ENCODE measurements around the gene LMTK3.
"Not testable (repeated sequence)": the region's sequence is repeated elsewhere in the genome, so short reads cannot be mapped to it uniquely, and the experiment has no call there.

The LMTK3 gene

DNA sequence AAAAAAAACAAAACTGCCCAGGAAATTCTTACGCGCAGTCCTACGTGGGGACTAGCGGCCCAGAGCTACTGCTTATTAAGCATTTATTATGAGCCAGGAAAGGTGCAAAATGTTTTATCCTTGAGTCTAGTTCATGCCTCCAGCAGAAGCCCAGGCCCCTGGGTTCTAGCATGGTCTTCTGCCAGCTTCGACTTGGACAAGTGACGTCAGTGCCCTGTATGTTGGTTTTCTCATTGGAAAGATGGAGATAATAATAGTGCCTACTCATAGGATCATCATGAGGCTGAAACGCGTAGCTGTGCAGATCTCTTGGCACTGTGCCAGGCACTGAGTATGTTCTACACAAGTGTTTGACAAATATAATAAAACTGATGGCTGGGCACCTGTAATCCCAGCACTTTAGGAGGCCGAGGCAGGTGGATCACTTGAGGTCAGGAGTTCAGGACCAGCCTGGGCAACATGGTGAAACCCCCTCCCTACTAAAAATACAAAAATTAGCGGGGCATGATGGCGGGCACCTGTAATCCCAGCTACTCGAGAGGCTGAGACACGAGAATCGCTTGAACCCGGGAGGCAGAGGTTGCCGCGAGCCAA lies 28.0 kb upstream of the LMTK3 start:
- DNase-seq (ENCODE audit: low read depth in 2 of 2): no peak

DNA sequence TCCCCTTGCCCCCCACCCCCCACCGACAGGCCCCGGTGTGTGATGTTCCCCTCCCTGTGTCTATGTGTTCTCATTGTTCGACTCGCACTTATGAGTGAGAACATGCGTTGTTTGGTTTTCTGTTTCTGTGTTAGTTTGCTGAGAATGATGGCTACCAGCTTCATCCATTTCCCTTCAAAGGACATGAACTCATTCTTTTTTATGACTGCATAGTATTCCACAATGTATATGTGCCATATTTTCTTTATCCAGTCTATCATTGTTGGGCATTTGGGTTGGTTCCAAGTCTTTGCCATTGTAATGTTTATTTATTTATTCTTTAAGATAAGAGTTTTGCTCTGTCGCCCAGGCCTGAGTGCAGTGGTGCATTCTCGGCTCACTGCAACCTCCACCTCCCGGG lies 26.4 kb upstream of the LMTK3 start:
- DNase-seq (ENCODE audit: low read depth in 2 of 2): not testable (repeated sequence)

DNA sequence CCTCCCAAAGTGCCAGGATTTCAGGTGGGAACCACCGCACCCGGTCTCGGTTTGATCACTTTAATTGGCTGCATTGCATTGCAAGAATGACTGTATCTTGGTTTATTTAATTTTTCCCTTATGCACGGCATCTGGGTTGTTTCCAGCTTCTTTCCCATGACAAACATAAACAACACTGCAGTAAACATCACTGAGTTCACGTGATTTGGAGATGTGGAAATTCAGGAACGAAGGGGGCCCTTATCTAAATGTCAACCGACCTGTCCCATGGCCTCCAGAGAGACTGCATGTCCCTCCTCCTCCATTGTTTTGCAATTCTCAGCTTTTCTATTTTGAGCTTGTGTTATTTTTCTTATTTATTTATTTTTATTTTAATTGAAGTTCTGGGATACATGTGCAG lies 25.9 kb upstream of the LMTK3 start:
- no peak for DNase-seq (ENCODE audit: low read depth in 2 of 2)

DNA sequence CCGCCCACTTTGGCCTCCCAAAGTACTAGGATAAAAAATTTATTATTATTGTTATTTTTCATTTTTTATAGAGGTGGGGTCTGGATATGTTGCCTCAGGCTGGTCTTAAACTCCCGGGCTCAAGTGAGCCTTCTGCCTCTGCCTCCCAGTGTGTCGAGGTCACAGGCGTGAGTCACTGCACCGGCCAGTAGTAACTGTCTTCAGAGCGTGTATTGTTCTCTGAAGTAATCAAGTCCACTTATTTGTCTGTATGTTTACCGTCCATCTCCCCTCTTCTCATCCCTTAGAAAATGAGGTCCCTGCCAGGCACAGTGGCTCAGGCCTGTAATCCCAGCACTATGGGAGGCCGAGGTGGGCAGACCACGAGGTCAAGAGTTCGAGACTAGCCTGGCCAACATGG lies 22.1 kb upstream of the LMTK3 start:
- no peak for DNase-seq (ENCODE audit: low read depth in 2 of 2)

DNA sequence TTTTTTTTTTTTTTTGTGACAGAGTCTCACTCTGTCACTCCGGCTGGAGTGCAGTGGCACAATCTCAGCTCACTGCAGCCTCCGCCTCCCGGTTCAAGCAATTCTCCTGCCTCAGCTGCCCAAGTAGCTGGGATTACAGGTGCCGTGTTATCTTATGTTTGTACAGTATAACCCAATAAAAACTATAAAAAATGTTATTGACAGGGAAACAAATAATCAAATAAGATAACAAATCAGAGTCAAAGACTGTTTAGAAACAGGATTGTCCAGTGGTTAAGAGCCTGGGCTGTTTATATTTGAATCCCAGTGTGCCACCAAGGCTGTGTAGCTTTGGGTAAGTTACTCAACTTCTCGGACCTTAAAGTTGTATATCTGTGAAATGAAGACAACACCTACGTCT lies 19.1 kb upstream of the LMTK3 start:
- no peak for DNase-seq (ENCODE audit: low read depth in 2 of 2)

DNA sequence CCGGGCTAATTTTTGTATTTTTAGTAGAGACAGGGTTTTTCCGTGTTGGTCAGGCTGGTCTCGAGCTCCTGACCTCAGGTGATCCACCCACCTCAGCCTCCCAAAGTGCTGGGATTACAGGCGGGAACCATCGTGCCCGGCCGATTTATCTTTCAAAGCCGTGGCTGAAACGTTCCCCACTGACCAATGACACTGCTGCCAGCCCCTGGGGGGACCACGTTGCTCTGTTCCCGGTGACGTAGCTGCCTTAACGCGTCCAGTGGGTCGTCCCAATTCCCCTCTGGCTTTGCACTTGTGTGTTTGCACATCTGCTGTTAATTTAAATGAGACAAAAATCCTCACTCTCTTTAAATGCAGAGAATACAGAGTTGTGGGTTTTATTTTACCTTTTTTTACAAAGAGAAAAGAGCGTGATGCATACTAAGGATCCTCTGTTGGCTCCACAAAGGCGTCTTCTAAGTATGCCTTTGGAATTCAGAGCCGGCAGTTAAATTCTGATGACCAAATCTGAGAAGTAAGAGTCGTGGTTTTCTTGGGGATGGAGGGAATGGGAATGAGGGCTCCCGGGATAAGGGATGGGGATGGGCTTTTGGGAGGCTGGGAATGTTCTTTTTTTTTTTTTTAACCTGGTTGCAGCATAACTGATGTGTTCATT lies 18.6 kb upstream of the LMTK3 start:
- no peak for DNase-seq (ENCODE audit: low read depth in 2 of 2)

DNA sequence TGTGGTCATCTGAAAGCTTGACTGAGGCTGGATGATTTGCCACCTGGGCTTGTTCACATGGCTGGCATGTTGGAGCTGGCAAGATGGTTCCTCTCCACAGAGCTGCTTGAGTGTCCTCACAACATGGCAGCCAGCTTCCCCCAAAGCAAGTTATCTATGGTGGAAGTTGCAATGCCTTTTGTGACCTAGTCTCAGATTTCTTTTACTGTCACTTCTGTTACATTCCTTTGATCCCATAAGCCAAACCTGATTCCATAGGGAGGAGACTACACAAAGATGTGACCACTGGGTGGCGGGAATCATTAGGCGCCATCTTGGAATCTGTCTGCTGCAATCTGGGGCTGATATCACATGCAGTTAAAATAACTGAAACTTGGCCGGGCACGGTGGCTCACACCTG lies 17.5 kb upstream of the LMTK3 start:
- DNase-seq (ENCODE audit: low read depth in 2 of 2): no peak

DNA sequence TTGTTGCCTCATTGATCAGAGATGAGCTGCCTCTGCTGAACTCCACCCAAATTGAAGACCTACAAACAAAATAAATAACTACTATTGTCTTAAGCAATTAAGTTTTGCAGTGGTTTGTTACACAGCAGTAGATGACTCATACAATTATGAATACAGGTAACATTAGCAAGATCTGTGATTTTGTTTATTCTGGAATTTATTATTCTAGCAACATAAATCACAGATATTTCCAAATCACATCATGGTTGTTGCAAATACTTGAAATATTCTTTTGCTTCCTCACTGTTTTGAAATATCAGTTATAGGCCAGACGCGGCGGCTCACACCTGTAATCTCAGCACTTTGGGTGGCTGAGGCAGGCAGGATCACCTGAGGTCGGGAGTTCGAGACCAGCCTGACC lies 13.1 kb upstream of the LMTK3 start:
- DNase-seq (ENCODE audit: low read depth in 2 of 2): no peak

DNA sequence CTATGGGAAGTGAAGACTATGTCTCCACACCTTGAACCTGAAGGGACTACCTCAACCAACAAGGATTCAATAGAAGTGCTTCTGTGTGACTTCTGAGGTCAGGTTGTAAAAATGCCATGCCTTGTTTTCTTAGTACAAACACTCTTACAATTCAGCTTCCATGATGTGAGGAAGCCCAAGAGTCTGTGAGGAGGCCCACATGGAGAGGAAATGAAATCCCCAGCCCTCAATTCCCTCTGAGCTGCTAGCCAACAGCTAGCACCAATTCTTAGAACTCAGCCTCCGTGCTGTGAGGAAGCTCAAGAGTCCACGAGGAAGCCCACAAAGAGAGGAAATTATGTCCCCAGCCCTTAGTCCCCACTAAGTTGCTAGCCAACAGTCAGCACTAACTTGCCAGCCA lies 12.6 kb upstream of the LMTK3 start:
- DNase-seq (ENCODE audit: low read depth in 2 of 2): no peak

DNA sequence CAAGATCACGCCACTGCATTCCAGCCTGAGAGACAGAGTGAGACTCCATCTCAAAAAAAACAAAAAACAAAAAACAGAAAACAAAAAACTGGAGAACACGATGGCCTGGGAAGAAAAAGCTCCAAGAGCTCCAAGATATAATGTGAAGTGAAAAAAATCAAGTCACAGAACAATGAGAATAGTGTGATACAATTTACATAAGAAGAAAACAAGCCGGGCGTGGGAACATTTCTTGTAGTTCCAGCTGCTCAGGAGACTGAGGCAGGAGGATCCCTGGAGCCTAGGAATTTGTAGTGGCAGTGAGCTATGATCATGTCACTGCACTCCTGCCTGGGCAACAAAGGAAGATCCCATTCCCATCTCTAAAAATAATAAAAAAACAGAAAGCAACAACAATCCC lies 8.5 kb upstream of the LMTK3 start:
- no peak for DNase-seq (ENCODE audit: low read depth in 2 of 2)

DNA sequence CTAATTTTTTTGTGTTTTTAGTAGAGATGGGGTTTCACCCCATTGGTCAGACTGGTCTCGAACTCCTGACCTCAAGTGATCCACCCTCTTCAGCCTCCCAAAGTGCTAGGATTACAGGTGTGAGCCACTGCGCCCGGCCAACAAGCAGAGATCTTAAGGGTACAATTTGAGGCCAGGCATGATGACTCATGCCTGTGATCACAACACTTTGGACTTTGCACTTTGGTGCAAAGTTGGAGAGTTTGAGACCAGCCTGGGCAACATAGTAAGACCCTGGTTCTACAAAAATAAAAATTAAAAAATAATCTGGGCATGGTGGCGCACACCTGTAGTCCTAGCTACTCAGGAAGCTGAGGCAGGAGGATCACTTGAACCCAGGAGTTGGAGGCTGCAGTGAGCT lies 7.8 kb upstream of the LMTK3 start:
- not testable (repeated sequence) for DNase-seq (ENCODE audit: low read depth in 2 of 2)

DNA sequence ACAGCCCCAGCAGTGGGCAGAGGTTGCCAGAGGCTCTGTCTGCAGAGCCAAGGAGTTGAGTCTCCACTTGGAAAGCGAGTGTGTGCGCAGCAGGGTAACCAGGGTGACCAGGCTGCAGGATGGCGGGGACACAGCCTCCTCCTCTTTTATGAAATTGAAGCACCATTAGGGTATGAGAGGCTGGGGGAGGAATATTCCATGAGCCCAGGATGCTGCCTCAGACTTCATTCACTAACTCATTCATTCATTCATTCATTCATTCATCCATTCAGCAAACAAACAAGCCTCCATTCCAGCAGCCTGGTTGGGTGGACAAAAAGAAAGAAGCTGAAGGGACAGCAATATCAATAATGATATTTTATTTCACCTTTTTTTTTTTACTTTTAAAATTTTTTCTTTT lies 6.6 kb upstream of the LMTK3 start:
- no peak for DNase-seq (ENCODE audit: low read depth in 2 of 2)

DNA sequence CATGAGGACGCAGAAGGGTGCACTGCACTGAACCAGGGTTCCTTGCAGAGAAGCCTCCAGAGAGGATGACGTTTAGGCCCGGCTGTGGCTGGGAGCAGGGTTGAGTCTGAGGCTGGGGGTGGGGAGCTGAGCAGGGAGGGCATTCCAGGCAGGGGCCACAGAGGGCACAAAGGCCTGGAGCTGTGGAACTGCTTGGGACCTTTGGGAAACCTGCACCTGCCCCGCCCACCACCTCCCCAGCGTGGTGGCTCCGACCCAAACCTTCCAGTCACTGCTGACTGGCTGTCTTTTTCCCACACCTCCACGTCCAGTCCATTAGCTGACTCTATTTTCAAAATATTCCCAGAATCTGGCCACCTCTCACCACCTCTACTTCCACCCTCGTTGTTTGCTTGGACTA lies 4.9 kb upstream of the LMTK3 start:
- no peak for DNase-seq (ENCODE audit: low read depth in 2 of 2)

DNA sequence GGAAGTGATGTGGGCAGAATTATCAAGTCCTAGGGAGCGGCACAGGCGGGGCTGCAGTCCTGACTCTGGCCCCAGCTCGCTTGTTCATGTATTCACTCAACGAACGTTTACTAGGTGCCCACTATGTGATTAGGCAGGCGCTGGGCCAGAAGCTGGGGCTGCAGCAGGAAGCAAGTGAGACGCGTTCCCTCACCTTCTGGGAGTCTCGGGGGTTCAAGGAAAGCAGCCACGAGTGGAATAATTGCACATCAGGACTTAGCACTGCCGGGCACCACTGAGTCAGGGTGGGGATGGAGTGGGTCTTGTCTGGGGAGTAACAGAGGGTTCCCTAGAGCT lies 2.5 kb upstream of the LMTK3 start:
- DNase-seq (ENCODE audit: low read depth in 2 of 2): no peak

DNA sequence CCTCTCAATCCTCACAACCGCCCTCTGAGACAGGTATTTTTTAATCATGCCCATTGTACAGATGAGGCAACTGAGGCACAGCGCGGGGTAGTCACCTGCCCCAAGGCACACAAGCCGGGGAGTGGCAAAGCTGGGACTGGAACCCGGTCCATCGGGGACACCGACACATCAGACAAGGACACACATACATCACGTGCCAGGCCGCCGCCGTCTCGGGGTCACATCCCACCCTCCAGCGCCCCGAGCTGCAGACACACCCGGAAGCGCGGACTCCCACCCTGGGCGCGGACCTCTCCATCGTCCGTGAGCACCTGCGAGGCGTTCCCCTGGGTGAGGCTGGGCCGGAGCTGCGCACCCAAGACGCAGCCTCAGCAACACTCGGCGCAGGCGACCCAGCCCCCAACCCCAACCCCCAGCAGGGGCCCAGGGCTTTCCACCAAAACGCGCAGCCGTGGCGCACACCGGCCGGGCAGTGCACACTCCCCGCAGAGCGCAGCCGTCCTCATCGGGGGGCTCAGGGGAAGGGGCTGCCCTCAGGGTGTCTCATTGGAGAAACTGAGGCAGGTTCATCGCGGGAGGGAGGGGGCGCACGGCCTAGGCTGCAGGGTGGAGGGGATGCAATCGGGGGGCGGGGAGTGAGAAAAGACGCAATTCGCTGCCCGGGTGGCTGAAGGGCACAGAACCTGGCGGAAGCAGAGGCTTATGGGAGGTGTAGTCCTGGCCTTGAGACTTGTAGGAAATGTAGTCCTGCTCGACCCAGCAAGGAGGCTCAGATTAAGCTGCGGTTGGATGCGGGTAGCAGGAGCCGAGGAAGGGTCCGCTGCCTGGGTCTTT lies 1.9 kb upstream of the LMTK3 start:
- DNase-seq (ENCODE audit: low read depth in 2 of 2): peak in 1 of 2 donors; percentile 57

DNA sequence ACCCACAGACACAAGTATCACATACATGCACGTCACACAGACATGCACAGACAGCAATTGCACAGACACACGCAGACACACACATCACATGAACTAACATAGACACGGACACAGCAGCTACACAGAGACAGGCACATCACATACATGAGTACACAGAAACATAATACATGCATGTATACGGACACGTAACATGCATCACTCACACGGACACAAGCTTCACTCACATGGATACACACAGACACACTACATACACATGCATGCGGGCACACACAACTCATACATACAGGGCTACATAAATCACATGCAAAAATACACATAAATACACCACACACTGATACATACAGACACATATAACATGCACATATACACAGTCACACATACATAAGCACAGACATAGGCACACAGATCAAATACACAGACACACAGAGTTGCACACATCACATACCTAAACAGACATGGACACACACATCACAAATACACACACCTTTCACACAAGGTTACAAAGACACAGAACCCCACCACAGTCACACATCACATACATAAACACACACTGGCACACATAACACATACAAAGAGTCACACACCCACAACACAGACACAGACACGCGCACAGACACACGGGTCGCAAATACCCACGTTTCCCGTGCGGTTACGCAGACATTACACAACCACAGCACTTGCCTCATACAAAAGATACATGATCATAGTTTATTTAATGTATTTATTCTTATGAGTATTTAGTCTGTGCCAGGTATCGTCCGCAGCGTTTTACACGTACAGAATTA lies 1.1 kb upstream of the LMTK3 start:
- no peak for DNase-seq (ENCODE audit: low read depth in 2 of 2)

DNA sequence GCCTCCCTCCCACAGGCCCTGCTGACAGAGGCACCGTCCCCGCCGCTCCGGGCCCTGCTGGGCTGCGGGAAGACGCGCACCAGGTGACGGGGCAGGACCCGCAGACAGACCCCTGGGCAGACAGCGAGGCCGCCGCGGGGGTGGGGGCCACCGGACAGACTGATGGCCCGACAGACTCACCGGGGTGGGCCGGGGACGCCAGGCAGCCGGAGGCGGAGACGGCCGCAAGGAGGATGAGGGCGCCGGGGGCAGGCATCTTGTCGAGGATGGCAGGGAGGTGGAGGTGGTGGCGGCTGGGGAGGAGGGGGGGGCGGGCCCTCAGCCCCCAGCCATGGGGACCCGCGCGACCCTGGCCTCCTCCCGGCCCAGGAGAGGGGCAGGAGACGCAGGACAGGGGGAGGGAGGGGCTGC lies 309 bp downstream of the LMTK3 start:
- DNase-seq (ENCODE audit: low read depth in 2 of 2): no peak

DNA sequence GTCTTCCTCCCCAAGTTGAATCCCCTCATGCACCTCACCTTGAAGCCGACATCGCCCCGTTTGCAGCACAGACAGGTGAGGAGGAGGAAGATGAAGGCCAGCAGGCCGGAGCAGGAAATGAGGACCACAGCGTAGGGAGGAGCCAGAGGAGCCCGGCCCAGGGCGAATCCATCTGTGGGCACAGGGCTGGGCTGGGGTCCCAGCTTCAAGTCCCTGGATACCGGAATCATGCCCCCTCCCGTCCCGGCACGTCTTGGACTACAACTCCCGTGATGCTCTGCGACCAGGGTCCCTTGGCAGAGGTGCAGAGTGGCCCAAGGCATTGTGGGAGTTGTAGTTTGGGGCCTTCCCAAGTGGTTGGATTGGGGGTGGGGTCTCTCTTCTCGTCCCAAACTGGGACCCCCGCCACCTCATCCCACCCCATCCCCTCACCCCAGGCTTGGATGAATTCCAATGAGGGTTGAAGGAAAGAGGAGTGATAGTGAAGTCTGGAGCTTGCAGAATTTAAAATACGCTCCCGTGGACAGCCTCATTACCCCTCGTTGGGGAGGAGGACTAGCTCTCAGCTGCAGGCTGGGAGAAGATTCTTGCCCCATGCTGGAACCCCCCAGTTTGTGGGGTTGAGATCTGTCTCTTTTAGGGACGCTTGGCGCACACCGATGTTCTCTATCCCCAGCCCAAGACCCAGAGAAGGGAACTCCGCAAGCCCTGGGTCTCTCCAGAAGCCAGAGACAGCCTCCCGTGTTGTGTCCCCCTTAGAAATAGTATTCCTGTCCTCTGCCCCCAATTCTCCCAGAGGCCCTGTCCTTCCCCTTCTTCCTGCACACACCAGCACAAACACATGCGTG lies 990 bp downstream of the LMTK3 start:
- peak in 1 of 2 donors; percentile 58 for DNase-seq (ENCODE audit: low read depth in 2 of 2)

DNA sequence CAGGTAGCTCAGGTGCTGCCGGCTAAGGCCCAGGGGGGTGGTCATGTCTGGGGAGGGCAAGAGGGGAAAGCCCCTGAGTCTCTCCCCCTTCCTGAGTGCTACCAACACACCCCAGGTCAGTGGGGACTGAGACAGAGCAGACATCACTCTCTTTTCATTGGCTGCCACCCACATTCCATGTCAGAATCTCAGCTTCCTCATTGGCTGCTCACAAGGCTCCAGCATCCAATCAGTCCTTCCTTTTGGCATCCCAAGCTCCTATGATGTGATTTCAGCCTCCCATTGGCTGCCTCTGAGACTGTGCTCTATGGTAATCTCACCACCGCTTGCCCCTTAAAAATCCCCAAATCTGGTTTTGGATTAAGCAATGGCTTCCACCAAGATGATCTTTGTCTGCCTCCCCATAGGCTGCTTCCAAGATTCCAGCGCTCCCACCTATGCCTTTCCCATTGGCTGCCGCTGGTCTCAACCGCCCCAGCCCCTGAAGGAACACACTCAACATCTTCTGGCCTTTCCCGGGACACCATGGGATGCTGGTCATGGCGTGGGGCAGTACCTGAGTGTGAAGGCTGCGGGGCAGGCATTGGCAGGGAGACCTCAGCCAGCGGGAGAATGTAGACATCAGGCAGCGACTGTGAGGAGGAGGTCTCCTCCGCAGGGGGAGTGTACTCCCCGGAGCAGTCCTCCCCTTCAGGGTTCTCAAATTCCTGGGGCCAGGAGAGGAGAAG lies 2.0 kb downstream of the LMTK3 start:
- DNase-seq (ENCODE audit: low read depth in 2 of 2): no peak

DNA sequence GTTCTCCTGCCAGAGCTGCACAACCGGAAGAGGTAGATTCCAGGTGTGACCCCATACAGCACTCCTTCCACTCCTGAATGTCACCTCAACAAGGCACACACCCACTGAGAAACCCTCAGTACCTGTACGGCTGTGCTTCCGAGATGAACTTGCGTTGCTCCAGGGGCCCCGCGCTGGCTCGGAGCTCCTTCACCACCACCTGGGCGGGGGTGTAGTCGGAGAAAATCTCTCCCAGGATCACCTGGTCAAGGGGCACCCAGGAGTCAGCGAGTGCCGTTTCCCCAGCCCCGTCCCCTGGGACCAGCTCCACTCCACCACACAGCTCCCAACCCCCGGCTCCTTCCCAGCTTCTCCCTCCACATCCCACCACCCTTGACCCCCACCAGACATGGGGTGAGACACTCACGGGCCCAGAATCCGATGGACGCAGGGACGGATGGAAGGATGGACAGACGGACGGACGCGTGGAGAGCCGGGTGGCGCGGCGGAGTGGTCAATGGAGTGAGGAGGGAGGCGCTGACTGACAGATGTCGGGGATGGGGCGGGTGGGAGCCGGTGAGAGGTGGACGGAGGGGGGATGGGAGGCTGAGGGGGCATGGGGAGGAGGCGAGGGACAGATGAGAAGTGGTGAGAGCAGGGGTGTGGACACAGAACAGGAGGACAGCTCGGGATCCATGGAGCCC lies 2.8 kb downstream of the LMTK3 start:
- DNase-seq (ENCODE audit: low read depth in 2 of 2): no peak
